ENCODE measurements around the gene TOMM20L. TPM values are rescaled to one million over a fixed set of nuclear protein-coding genes. Genes with fewer than 3 reads are reported as not detected.

TOMM20L gene
- total and polyA plus RNA-seq, 2 of the 8 experiments (the other 6 are each of a cell fraction or from before 2014, with no cell fraction given) = not detected

GRCh38 chr14:58439476-58439875 lies 43.7 kb downstream of the TOMM20L start:
- H3K27me3 ChIP-seq (replicated peaks in 1 of 4; ENCODE audit: control insufficient read depth in 3 of 4, extremely low read depth in 1 of 4, insufficient read depth in 3 of 4, low read length in 3 of 4) = no peaks in the 10 kb centered on the region
- DNase-seq (ENCODE audit: low read depth in 1 of 2, low spot score in 2 of 2) (no peak), FAIRE-seq (no peak)
- H4K8ac ChIP-seq (ENCODE audit: extremely low read depth, insufficient read depth, low read length) = no peak overlapping the region
- H3K9ac ChIP-seq (replicated peaks in 1 of 4; ENCODE audit: extremely low read depth in 1 of 4, low read depth in 3 of 4, low read length in 3 of 4) = no peak overlapping the region
- H3K9me3 ChIP-seq (ENCODE audit: insufficient read depth in 2 of 2, low read depth in 1 of 2, low read length in 1 of 2) = no peaks in the 10 kb centered on the region
- POLR2A ChIA-PET (ENCODE audit: partially characterized antibody) = no interaction called here
- H3K23ac ChIP-seq (ENCODE audit: insufficient read length) = no peak overlapping the region
- no peak overlapping the region for H4K5ac ChIP-seq (ENCODE audit: insufficient read length, low read depth, low read length)
- H2AFZ ChIP-seq (ENCODE audit: low read length) = no peak overlapping the region
- H4K20me1 ChIP-seq (replicated peaks in 1 of 2; ENCODE audit: control insufficient read depth in 1 of 2, insufficient read depth in 2 of 2, low read length in 2 of 2) = peaks cover 0 to 1% of the 10 kb centered on the region in 2 experiments
- no peak overlapping the region for H3K4me2 ChIP-seq (ENCODE audit: insufficient read depth in 1 of 2, low read depth in 2 of 2, low read length in 2 of 2)
- H3K36me3 ChIP-seq (ENCODE audit: control insufficient read depth in 2 of 4, insufficient read depth in 4 of 4, low read length in 3 of 4) = peaks cover 2 to 21% (median 9%) of the 10 kb centered on the region in 4 experiments; a peak in 5 of 8 replicates
- H3K4me3 ChIP-seq (ENCODE audit: extremely low read depth in 1 of 4, insufficient read depth in 2 of 4, low read depth in 3 of 4, low read length in 4 of 4) = no peak overlapping the region
- no peaks in the 10 kb centered on the region for H3K79me2 ChIP-seq (ENCODE audit: control insufficient read depth in 1 of 2, insufficient read depth in 2 of 2, low read length in 2 of 2)
- H2BK20ac ChIP-seq (ENCODE audit: low read length) = no peak overlapping the region
- H3K14ac ChIP-seq (ENCODE audit: insufficient read length) = no peak overlapping the region
- H2BK120ac ChIP-seq (replicated peaks; ENCODE audit: low read depth, low read length) = no peak overlapping the region
- no peak overlapping the region for H2BK15ac ChIP-seq (ENCODE audit: low read length)
- no peaks in the 10 kb centered on the region for H3K4me1 ChIP-seq (replicated peaks in 1 of 4; ENCODE audit: control insufficient read depth in 3 of 4, insufficient read depth in 4 of 4, low read length in 3 of 4)
- H2AK5ac ChIP-seq (ENCODE audit: low read depth, low read length) = no peak overlapping the region
- H3K18ac ChIP-seq (ENCODE audit: extremely low read depth, low read length) = no peak overlapping the region
- H3K27ac ChIP-seq (ENCODE audit: low read depth, low read length) = no peak overlapping the region
- WGBS, 2 experiments (ENCODE audit: extremely low coverage in 1 of 2, insufficient coverage in 1 of 2, insufficient read length in 1 of 2, insufficient replicate concordance in 2 of 2, low coverage in 1 of 2, low lambda C conversion rate in 2 of 2, missing lambda C conversion rate in 1 of 2) = 95% methylated on average over 5 of the region's 5 CpGs; no CpG with 5 or more reads in 1 of the 2 experiments
- no peaks in the 10 kb centered on the region for H3K79me1 ChIP-seq (ENCODE audit: low read depth, low read length)
- H3K56ac ChIP-seq (replicated peaks; ENCODE audit: insufficient read length, low read depth, low read length) = no peak overlapping the region
- no peak overlapping the region for H2BK12ac ChIP-seq (ENCODE audit: low read depth, low read length)
- H3K4ac ChIP-seq (replicated peaks; ENCODE audit: insufficient read length, low read depth, low read length) = no peak overlapping the region
- H4K91ac ChIP-seq (replicated peaks; ENCODE audit: insufficient read length, low read length) = no peak overlapping the region
- CTCF ChIA-PET (ENCODE audit: partially characterized antibody) = interaction anchor here (0.6 kb wide), 1 partner anchor 314 kb away, joined by 5 read pairs; no protein-coding TSS in a partner anchor
- no peak overlapping the region for H2BK5ac ChIP-seq (ENCODE audit: low read depth, low read length)
- H3K23me2 ChIP-seq (ENCODE audit: low read depth, low read length) = no peaks in the 10 kb centered on the region
- no peak for TF ChIP-seq SP4 (IDR thresholded peaks at IDR 0.05; ENCODE audit: low read length)
- no peak for TF ChIP-seq FOSL1 (IDR thresholded peaks at IDR 0.05; ENCODE audit: insufficient read depth, low read depth, low read length)
- no peak for TF ChIP-seq SUZ12 (IDR thresholded peaks at IDR 0.05; ENCODE audit: low read length)
- TF ChIP-seq RAD21 (IDR thresholded peaks at IDR 0.05 in 1 of 2, conservative IDR thresholded peaks at IDR 0.05 in 1 of 2; ENCODE audit: low read depth in 2 of 2, low read length in 2 of 2) = no peak
